GM23338 (cell line): ENCODE data around the gene KRTAP4-8. TPM values are rescaled to one million over a fixed set of nuclear protein-coding genes. Genes with fewer than 3 reads are reported as not detected.

Source experiments
- ATAC-seq: fragments of 200-7000 bp; cut with Tn5 transposase; 3 replicates; pipeline ENCODE4 v1.9.1; 2020
- DNase-seq: peaks from one replicate; pipeline ENCODE4 v3.0.0-alpha.2; 2015; ENCODE audit warnings: low spot score
- H2AFZ ChIP-seq: fragments of 200-600 bp; sonication (generic); 2 replicates; pipeline ENCODE4 v1.8.0; 2016; ENCODE audit warnings: antibody characterized with exemption, mild to moderate bottlenecking, moderate library complexity
- H3F3A ChIP-seq: fragments of 200-600 bp; sonication (generic); replicated peaks from 2 replicates; pipeline ENCODE4 v1.8.0; 2017; ENCODE audit warnings: antibody characterized with exemption, mixed run types, low read depth
- H3K27ac ChIP-seq: fragments of 200-600 bp; sonication (generic); 2 replicates; pipeline ENCODE4 v1.6.1; 2016; ENCODE audit warnings: low read depth
- H3K27me3 ChIP-seq: fragments of 200-600 bp; sonication (generic); 2 replicates; pipeline ENCODE4 v1.8.0; 2016; ENCODE audit warnings: mild to moderate bottlenecking, mixed run types, moderate library complexity; ENCODE audit not compliant: insufficient read depth
- H3K36me3 ChIP-seq: fragments of 200-600 bp; sonication (generic); 2 replicates; pipeline ENCODE4 v1.8.0; 2016; ENCODE audit warnings: mild to moderate bottlenecking; ENCODE audit not compliant: insufficient read depth
- H3K4me1 ChIP-seq: fragments of 200-600 bp; sonication (generic); 2 replicates; pipeline ENCODE4 v1.8.0; 2016; ENCODE audit warnings: mild to moderate bottlenecking, moderate library complexity; ENCODE audit not compliant: insufficient read depth
- H3K4me2 ChIP-seq: fragments of 200-600 bp; sonication (generic); 2 replicates; pipeline ENCODE4 v1.7.1; 2017; ENCODE audit warnings: mixed run types
- H3K4me3 ChIP-seq: fragments of 200-600 bp; sonication (generic); 2 replicates; pipeline ENCODE4 v1.6.1; 2016; ENCODE audit warnings: mixed run types
- H3K79me2 ChIP-seq: fragments of 200-600 bp; sonication (generic); replicated peaks from 2 replicates; pipeline ENCODE4 v1.8.0; 2017; ENCODE audit warnings: mild to moderate bottlenecking; ENCODE audit not compliant: insufficient read depth
- H3K9me2 ChIP-seq: fragments of 200-600 bp; sonication (generic); 2 replicates; pipeline ENCODE4 v1.8.0; 2017; ENCODE audit not compliant: insufficient read depth
- H4K20me1 ChIP-seq: fragments of 200-600 bp; sonication (generic); replicated peaks from 2 replicates; pipeline ENCODE4 v1.8.0; 2017; ENCODE audit warnings: mild to moderate bottlenecking; ENCODE audit not compliant: insufficient read depth
- H3K27ac Mint-ChIP-seq: 2 replicates; pipeline ENCODE4 v1.8.0; 2020; ENCODE audit warnings: inconsistent platforms, mild to moderate bottlenecking, moderate library complexity, mixed read lengths
- H3K27me3 Mint-ChIP-seq: 3 replicates; pipeline ENCODE4 v1.8.0; 2022; ENCODE audit warnings: low read depth, mild to moderate bottlenecking, moderate library complexity, mixed read lengths, inconsistent platforms; ENCODE audit not compliant: insufficient read depth, poor library complexity
- H3K36me3 Mint-ChIP-seq: 3 replicates; pipeline ENCODE4 v1.8.0; 2021; ENCODE audit warnings: low read depth, mild to moderate bottlenecking, inconsistent platforms, moderate library complexity, mixed read lengths
- H3K4me1 Mint-ChIP-seq: 3 replicates; pipeline ENCODE4 v1.8.0; 2020; ENCODE audit warnings: mild to moderate bottlenecking, inconsistent platforms, mixed read lengths
- H3K4me3 Mint-ChIP-seq: 3 replicates; pipeline ENCODE4 v1.8.0; 2021; ENCODE audit warnings: moderate library complexity, mild to moderate bottlenecking, inconsistent platforms, mixed read lengths
- H3K9me3 Mint-ChIP-seq: 3 replicates; pipeline ENCODE4 v1.8.0; 2020; ENCODE audit warnings: moderate library complexity, mild to moderate bottlenecking, inconsistent platforms, mixed read lengths
- CREB1 ChIP-seq: fragments of 250-450 bp; sonication (Bioruptor Pico); IDR thresholded peaks from 2 replicates; pipeline ENCODE4 v1.5.0; 2020; ENCODE audit warnings: low read depth, mild to moderate bottlenecking, moderate library complexity
- CTCF ChIP-seq, 2 experiments: fragments of 200-600 bp in 1 of 2; sonication (generic) in 1 of 2; conservative IDR thresholded peaks; 2 replicates each; pipeline versions ENCODE4 v1.5.1 to v1.6.1; 2016 to 2017; ENCODE audit warnings: antibody characterized with exemption in 2 of 2, low read depth in 2 of 2, mild to moderate bottlenecking in 2 of 2, moderate library complexity in 1 of 2
- ETS1 ChIP-seq: IDR thresholded peaks from 2 replicates; pipeline ENCODE4 v1.6.1; 2016; ENCODE audit warnings: antibody characterized with exemption
- EZH2 ChIP-seq: fragments of 200-600 bp; sonication (generic); IDR thresholded peaks from one replicate; pipeline ENCODE4 v1.8.0; 2017; ENCODE audit warnings: antibody characterized with exemption, mild to moderate bottlenecking, low read depth; ENCODE audit not compliant: unreplicated experiment
- EZH2phosphoT487 ChIP-seq: fragments of 200-600 bp; sonication (generic); IDR thresholded peaks from one replicate; pipeline ENCODE4 v1.8.1; 2018; ENCODE audit warnings: antibody characterized with exemption; ENCODE audit not compliant: unreplicated experiment
- JUNB ChIP-seq: IDR thresholded peaks from one replicate; pipeline ENCODE4 v1.6.1; 2016; ENCODE audit warnings: antibody characterized with exemption; ENCODE audit not compliant: unreplicated experiment
- NANOG ChIP-seq: IDR thresholded peaks from 2 replicates; pipeline ENCODE4 v1.6.1; 2016; ENCODE audit warnings: antibody characterized with exemption, borderline replicate concordance
- POLR2AphosphoS5 ChIP-seq: IDR thresholded peaks from 2 replicates; pipeline ENCODE4 v1.6.1; 2016; ENCODE audit warnings: antibody characterized with exemption, low read depth
- REST ChIP-seq: IDR thresholded peaks from one replicate; pipeline ENCODE4 v1.6.1; 2018; ENCODE audit warnings: antibody characterized with exemption; ENCODE audit not compliant: unreplicated experiment
- STAT1 ChIP-seq: IDR thresholded peaks from one replicate; pipeline ENCODE4 v1.6.1; 2016; ENCODE audit warnings: antibody characterized with exemption; ENCODE audit not compliant: unreplicated experiment
- ZNF114 ChIP-seq: fragments of 250-450 bp; sonication (Bioruptor Pico); IDR thresholded peaks from 2 replicates; pipeline ENCODE4 v1.5.0; 2020; ENCODE audit warnings: mild to moderate bottlenecking, moderate library complexity
- ZNF331 ChIP-seq: fragments of 250-450 bp; sonication (Bioruptor Pico); IDR thresholded peaks from 2 replicates; pipeline ENCODE4 v1.5.0; 2020; ENCODE audit warnings: low read depth, mild to moderate bottlenecking, moderate library complexity
- ZNF462 ChIP-seq: fragments of 250-450 bp; sonication (Bioruptor Pico); IDR thresholded peaks from 2 replicates; pipeline ENCODE4 v1.5.0; 2020; ENCODE audit warnings: mild to moderate bottlenecking, moderate library complexity
- polyA plus RNA-seq: library from polyadenylated mRNA; unstranded; fragments of >200 nt; fragmentation: Nextera tagmentation; extraction: Ambion mirVana; gene quantifications from 2 replicates; pipeline ENCODE4 v1.2.1, GENCODE V29; 2016
- total RNA-seq: library from RNA; depleted of rRNA; stranded (reverse); fragments of >200 nt; shearing (Covaris generic); gene quantifications from 2 replicates; pipeline ENCODE4 v1.2.3, GENCODE V29; 2014

KRTAP4-8 gene
- total and polyA plus RNA-seq, 2 experiments from 2014 or later, result not detected

- H2AFZ ChIP-seq, result no peak overlapping the region
- H3K27me3 ChIP-seq, result no peaks in the 10 kb centered on the region
- no peak for TF ChIP-seq NANOG
- TF ChIP-seq EZH2phosphoT487, result no peak
- TF ChIP-seq REST, result no peak
- no peak for TF ChIP-seq ZNF331
- no peak for TF ChIP-seq STAT1
- no peak for TF ChIP-seq EZH2
- no peak for TF ChIP-seq ZNF462 (CRISPR knock-in tag)
- no peak for TF ChIP-seq ETS1
- TF ChIP-seq CTCF (conservative IDR thresholded peaks at IDR 0.05; ENCODE audit: low read depth in 2 of 2), result no peak
- TF ChIP-seq JUNB, result no peak
- no peak for TF ChIP-seq POLR2AphosphoS5
- no peak for TF ChIP-seq CREB1
- TF ChIP-seq ZNF114, result no peak
- no peak for ATAC-seq
- H3K4me3 ChIP-seq, result no peak overlapping the region
- no peaks in the 10 kb centered on the region for H3K4me1 Mint-ChIP-seq
- H3K27ac ChIP-seq, result no peak overlapping the region
- H3K27me3 Mint-ChIP-seq, result no peaks in the 10 kb centered on the region
- no peaks in the 10 kb centered on the region for H3K36me3 Mint-ChIP-seq
- H3F3A ChIP-seq, result no peaks in the 10 kb centered on the region
- H3K79me2 ChIP-seq, result no peaks in the 10 kb centered on the region
- no peaks in the 10 kb centered on the region; the same call in 1 of the 3 replicates for H3K9me3 Mint-ChIP-seq
- no peak overlapping the region for H3K4me2 ChIP-seq
- no peaks in the 10 kb centered on the region for H4K20me1 ChIP-seq
- H3K9me2 ChIP-seq, result peaks cover 7% of the 10 kb centered on the region
- H3K4me3 Mint-ChIP-seq, result no peak overlapping the region
- no peaks in the 10 kb centered on the region for H3K4me1 ChIP-seq
- DNase-seq, result no peak
- no peaks in the 10 kb centered on the region for H3K36me3 ChIP-seq
- H3K27ac Mint-ChIP-seq, result no peak overlapping the region
Measured at GRCh38 chr17:41076788-41077187, 21.2 kb downstream of the KRTAP4-8 start.
